HCT116 (cell line): ENCODE measurements around the gene TSR1. TPM values are rescaled to one million over a fixed set of nuclear protein-coding genes. Genes with fewer than 3 reads are reported as not detected.
A peak's percentile ranks its signal among the peaks of the same experiment; 100 is the strongest.

Source experiments
- ATAC-seq: fragments of 200-7000 bp; cut with Tn5 transposase; 2 replicates; pipeline ENCODE4 v1.9.1; 2020; ENCODE audit warnings: mild to moderate bottlenecking, moderate library complexity
- BruUV-seq: library from RNA; stranded (reverse); fragments of 400-500 nt; replicated peaks from 2 replicates; lab custom pipeline; 2021; lab: Mats Ljungman, UMichigan
- CTCF ChIA-PET: fragments of 300-600 bp; sonication (Branson Sonifier 250); formaldehyde crosslinking; loops from one replicate; lab custom pipeline; 2021; ENCODE audit warnings: antibody characterized with exemption; lab: Charles Lee
- POLR2A ChIA-PET: fragments of 300-600, 350-600 bp; sonication (Branson Sonifier 250); formaldehyde crosslinking; loops from one replicate; lab custom pipeline; 2021; ENCODE audit warnings: antibody characterized with exemption; lab: Charles Lee
- RAD21 ChIA-PET, 2 experiments: fragments of 300-600 bp; sonication (Branson Sonifier 250); formaldehyde crosslinking; loops; one replicate each; lab custom pipeline; 2023; ENCODE audit warnings: low total read pairs in 2 of 2; ENCODE audit not compliant: uncharacterized antibody in 2 of 2, unreplicated experiment in 2 of 2, low non-redundant PET in 1 of 2; lab: Charles Lee
- DNase-seq: peaks from one replicate; pipeline ENCODE4 v3.0.0-alpha.2; 2010; ENCODE audit warnings: low read depth, low spot score
- H2AFZ ChIP-seq: fragments of 200-600 bp; shearing (Covaris generic), sonication (generic); 2 replicates; pipeline ENCODE4 v1.6.1; 2017; ENCODE audit warnings: low read depth, mixed run types, mixed read lengths, antibody characterized with exemption, low read length; ENCODE audit not compliant: poor library complexity, severe bottlenecking
- H3K27ac ChIP-seq: 2 replicates; pipeline ENCODE4 v1.5.1; 2012; ENCODE audit warnings: low read depth, low read length
- H3K27me3 ChIP-seq: fragments of 200-600 bp; sonication (generic); 2 replicates; pipeline ENCODE4 v1.6.1; 2016; ENCODE audit warnings: mixed run types, low read length, mixed read lengths; ENCODE audit not compliant: insufficient read depth
- H3K36me3 ChIP-seq, 2 experiments: fragments of 200-500 bp in 1 of 2; fragments of 200-600 bp in 1 of 2; sonication (Bioruptor generic) in 1 of 2; sonication (generic) in 1 of 2; 2 replicates each; pipeline versions ENCODE4 v1.5.1 to v1.6.1; 2014 to 2016; ENCODE audit warnings: low read length in 2 of 2, inconsistent platforms in 1 of 2, mixed read lengths in 1 of 2, mixed run types in 1 of 2; ENCODE audit not compliant: insufficient read depth in 2 of 2, control insufficient read depth in 1 of 2
- H3K4me1 ChIP-seq, 2 experiments: fragments of 200-600 bp in 1 of 2; sonication (generic) in 1 of 2; 2 replicates each; pipeline versions ENCODE4 v1.5.1 to v1.6.1; 2012 to 2017; ENCODE audit warnings: low read length in 2 of 2, inconsistent platforms in 1 of 2, mild to moderate bottlenecking in 1 of 2, mixed read lengths in 1 of 2, mixed run types in 1 of 2, moderate library complexity in 1 of 2; ENCODE audit not compliant: insufficient read depth in 2 of 2, control insufficient read depth in 1 of 2
- H3K4me2 ChIP-seq: fragments of 200-600 bp; sonication (generic); 2 replicates; pipeline ENCODE4 v1.6.1; 2017; ENCODE audit warnings: mixed run types, low read length, mixed read lengths
- H3K4me3 ChIP-seq, 2 experiments: fragments of 200-600 bp in 1 of 2; sonication (generic) in 1 of 2; replicated peaks in 1 of 2; 2 replicates each; pipeline ENCODE4 v1.5.1; 2011 to 2016; ENCODE audit warnings: low read length in 2 of 2, control low read depth in 1 of 2, low read depth in 1 of 2, mild to moderate bottlenecking in 1 of 2, mixed read lengths in 1 of 2, mixed run types in 1 of 2
- H3K79me2 ChIP-seq: fragments of 200-600 bp; sonication (generic); 2 replicates; pipeline ENCODE4 v1.6.1; 2017; ENCODE audit warnings: mild to moderate bottlenecking, mixed run types, low read length, moderate library complexity, mixed read lengths; ENCODE audit not compliant: insufficient read depth
- H3K9ac ChIP-seq: fragments of 200-600 bp; sonication (generic); 2 replicates; pipeline ENCODE4 v1.6.1; 2016; ENCODE audit warnings: low read length, mixed read lengths
- H3K9me2 ChIP-seq: fragments of 200-600 bp; sonication (generic), shearing (Covaris generic); 2 replicates; pipeline ENCODE4 v1.6.1; 2017; ENCODE audit warnings: mixed run types, mild to moderate bottlenecking, moderate library complexity; ENCODE audit not compliant: insufficient read depth
- H3K9me3 ChIP-seq, 2 experiments: fragments of 200-500 bp in 1 of 2; fragments of 200-600 bp in 1 of 2; sonication (Bioruptor generic) in 1 of 2; sonication (generic) in 1 of 2; 2 replicates each; pipeline ENCODE4 v1.6.1; 2014 to 2017; ENCODE audit warnings: low read length in 2 of 2, mixed read lengths in 2 of 2, inconsistent platforms in 1 of 2, low read depth in 1 of 2, mild to moderate bottlenecking in 1 of 2, mixed run types in 1 of 2, moderate library complexity in 1 of 2; ENCODE audit not compliant: control insufficient read depth in 1 of 2, insufficient read depth in 1 of 2
- H4K20me1 ChIP-seq: fragments of 200-600 bp; sonication (generic), shearing (Covaris generic); 2 replicates; pipeline ENCODE4 v1.6.1; 2017; ENCODE audit warnings: mixed run types, mild to moderate bottlenecking, moderate library complexity; ENCODE audit not compliant: insufficient read depth
- ATF3 ChIP-seq: IDR thresholded peaks from 2 replicates; pipeline ENCODE4 v1.6.1; 2012
- CTCF ChIP-seq, 3 experiments: fragments of 200-600 bp in 1 of 3; sonication (generic) in 1 of 3; IDR thresholded peaks in 2 of 3; conservative IDR thresholded peaks in 1 of 3; 2 replicates each; pipeline ENCODE4 v1.5.1; 2012 to 2017; ENCODE audit warnings: low read depth in 2 of 3, low read length in 2 of 3, antibody characterized with exemption in 1 of 3, borderline replicate concordance in 1 of 3, control low read depth in 1 of 3, mild to moderate bottlenecking in 1 of 3, mixed read lengths in 1 of 3, mixed run types in 1 of 3, moderate library complexity in 1 of 3; ENCODE audit not compliant: insufficient read depth in 1 of 3
- EZH2 ChIP-seq: fragments of 200-600 bp; sonication (generic); IDR thresholded peaks from 2 replicates; pipeline ENCODE4 v1.6.1; 2017; ENCODE audit warnings: antibody characterized with exemption, mixed run types
- JUND ChIP-seq: IDR thresholded peaks from 2 replicates; pipeline ENCODE4 v1.6.1; 2012
- POLR2A ChIP-seq: IDR thresholded peaks from 2 replicates; pipeline ENCODE4 v1.7.0; 2011; ENCODE audit warnings: borderline replicate concordance; ENCODE audit not compliant: insufficient read depth, insufficient read length; ENCODE audit errors: extremely low read depth
- SIN3A ChIP-seq: IDR thresholded peaks from 2 replicates; pipeline ENCODE4 v1.6.1; 2012; ENCODE audit warnings: low read depth
- SRF ChIP-seq: IDR thresholded peaks from 2 replicates; pipeline ENCODE4 v1.6.1; 2012; ENCODE audit warnings: low read depth
- YY1 ChIP-seq: IDR thresholded peaks from 2 replicates; pipeline ENCODE4 v1.6.1; 2011; ENCODE audit warnings: low read length, low read depth, moderate library complexity, mild to moderate bottlenecking; ENCODE audit not compliant: insufficient replicate concordance; ENCODE audit errors: extremely low read depth
- ZBTB33 ChIP-seq: IDR thresholded peaks from 2 replicates; pipeline ENCODE4 v1.6.1; 2011; ENCODE audit warnings: mild to moderate bottlenecking, low read length, moderate library complexity; ENCODE audit not compliant: insufficient replicate concordance; ENCODE audit errors: extremely low read depth
- ZFX ChIP-seq: fragments of 450-650 bp; IDR thresholded peaks from 2 replicates; pipeline ENCODE4 v1.6.1; 2017
- intact Hi-C: fragments of 100-400 bp; cut with micrococcal nuclease; formaldehyde crosslinking; loops from 2 replicates; pipeline ENCODE4 v1.10.0; 2022
- total RNA-seq: library from RNA; stranded (reverse); gene quantifications from one replicate; pipeline ENCODE4 v1.2.1, GENCODE V29; 2021; ENCODE audit not compliant: unreplicated experiment

TSR1 gene
- total RNA-seq, 1 experiment from 2014 or later: 77.2 TPM

- H3K36me3 ChIP-seq: peaks cover 24 to 42% of the 10 kb centered on the region in 2 experiments
- H3K4me3 ChIP-seq: peak within 1 kb of the TSS; percentile 82 to 99
- peaks cover 64% of the 10 kb centered on the region for H3K79me2 ChIP-seq
- peak within 1 kb of the TSS; percentile 94 for H3K9ac ChIP-seq
- ChIA-PET CTCF (interaction anchor here (1.1 to 1.3 kb wide), 2 partner anchors 16 to 46 kb away, joined by 3 to 6 read pairs; no protein-coding TSS in a partner anchor), POLR2A (interaction anchor here (1.0 to 1.5 kb wide), 9 partner anchors 9 to 57 kb away, joined by 3 to 6 read pairs (median 4); partner anchors contain the start of genes SMG6 and SRR), RAD21 (interaction anchor here in 1 of 2 experiments (1.2 kb wide), 1 partner anchor 56 kb away, joined by 3 read pairs; no protein-coding TSS in a partner anchor)
- intact Hi-C loops: loop anchor here (5.0 kb wide), 1 partner anchor 70 kb away; no protein-coding TSS in a partner anchor
- no peaks in the 10 kb centered on the region for H3K9me3 ChIP-seq
- TF ChIP-seq SIN3A (no peak), POLR2A (no peak), SRF (no peak), YY1 (peak; percentile 86), ATF3 (no peak), EZH2 (no peak), ZFX (peak; percentile 8; the same call in 1 of the 2 replicates), CTCF (IDR thresholded peaks at IDR 0.05 in 2 of 3, conservative IDR thresholded peaks at IDR 0.05 in 1 of 3; ENCODE audit: borderline replicate concordance in 1 of 3, insufficient read depth in 1 of 3, low read depth in 2 of 3, low read length in 2 of 3) (no peak), ZBTB33 (no peak), JUND (no peak)
- peak within 1 kb of the TSS; percentile 86 for H3K27ac ChIP-seq
- H3K9me2 ChIP-seq: no peaks in the 10 kb centered on the region
- peak within 1 kb of the TSS; percentile 95 for H3K4me2 ChIP-seq
- peak within 1 kb of the TSS; percentile 61 for H2AFZ ChIP-seq
- TSS peak; percentile 65 for BruUV-seq
- no peak for DNase-seq
- peaks cover 16% of the 10 kb centered on the region; the same call in 1 of the 2 replicates for H4K20me1 ChIP-seq
- peaks cover 2 to 29% of the 10 kb centered on the region in 2 experiments; a peak in 3 of 4 replicates for H3K4me1 ChIP-seq
- no peaks in the 10 kb centered on the region for H3K27me3 ChIP-seq
- peak; percentile 68 for ATAC-seq
Observed at GRCh38 chr17:2336852-2337543, 741 bp upstream of the TSR1 start, which contains the start of gene SGSM2. Gene SGSM2, plus strand, starts transcription at chr17:2337501. Its CDS starts 188 bp downstream, at chr17:2337689.
